HepG2 (cell line): ENCODE results near the gene PAFAH1B1. TPM values are rescaled to one million over a fixed set of nuclear protein-coding genes. Genes with fewer than 3 reads are reported as not detected.

Source experiments
- ATAC-seq: fragments of 200-7000 bp; cut with Tn5 transposase; 3 replicates; pipeline ENCODE4 v1.9.1; 2020; ENCODE audit warnings: mild to moderate bottlenecking, moderate library complexity
- BruUV-seq: library from RNA; stranded (reverse); fragments of 400-500 nt; replicated peaks from 2 replicates; lab custom pipeline; 2021; lab: Mats Ljungman, UMichigan
- CTCF ChIA-PET: fragments of 300-600 bp; formaldehyde crosslinking; extraction: SDS; loops from one replicate; lab custom pipeline; 2021; ENCODE audit warnings: low total read pairs, inconsistent platforms, low intra/inter-chr PET ratio; lab: Yijun Ruan, JAX
- POLR2A ChIA-PET: fragments of 350-600 bp; sonication (Branson Sonifier 250); formaldehyde crosslinking; loops from one replicate; lab custom pipeline; 2020; ENCODE audit warnings: antibody characterized with exemption, inconsistent platforms; lab: Yijun Ruan, JAX
- DNase-seq: peaks from one replicate; pipeline ENCODE4 v3.0.0-alpha.2; 2015; ENCODE audit warnings: low spot score
- FAIRE-seq: peaks from 3 replicates; lab custom pipeline; 2011; peaks lifted over from hg19 to GRCh38; lab: Jason Lieb, UNC
- H2AFZ ChIP-seq: one replicate; pipeline ENCODE4 v1.6.1; 2011; ENCODE audit warnings: low read length, inconsistent platforms
- H3K27ac ChIP-seq: fragments of 300-600 bp; 3 replicates; pipeline ENCODE4 v1.8.0; 2011; ENCODE audit warnings: mixed run types, mild to moderate bottlenecking, mixed read lengths, low read length, inconsistent platforms; ENCODE audit not compliant: insufficient read depth; ENCODE audit errors: extremely low read length
- H3K27me3 ChIP-seq, 2 experiments: fragments of 200-600 bp in 1 of 2; 2 replicates in 1 of 2; 3 replicates in 1 of 2; pipeline versions ENCODE4 v1.6.0 to v1.8.0; 2011; ENCODE audit warnings: low read length in 2 of 2, mild to moderate bottlenecking in 2 of 2, moderate library complexity in 2 of 2, inconsistent platforms in 1 of 2; ENCODE audit not compliant: insufficient read depth in 2 of 2, control insufficient read depth in 1 of 2
- H3K36me3 ChIP-seq, 2 experiments: fragments of 200-600 bp in 1 of 2; replicated peaks in 1 of 2; 2 replicates in 1 of 2; 3 replicates in 1 of 2; pipeline versions ENCODE4 v1.5.1 to v1.8.0; 2011; ENCODE audit warnings: low read length in 2 of 2, inconsistent platforms in 1 of 2; ENCODE audit not compliant: insufficient read depth in 2 of 2, control insufficient read depth in 1 of 2
- H3K4me1 ChIP-seq: 2 replicates; pipeline ENCODE4 v1.5.1; 2012; ENCODE audit warnings: low read length, inconsistent platforms; ENCODE audit not compliant: insufficient read depth
- H3K4me2 ChIP-seq: 2 replicates; pipeline ENCODE4 v1.6.0; 2011; ENCODE audit warnings: low read depth, low read length, inconsistent platforms
- H3K4me3 ChIP-seq, 3 experiments: fragments of 200-600 bp in 1 of 3; sonication (generic), shearing (Covaris generic) in 1 of 3; replicated peaks in 1 of 3; 2 replicates each; pipeline ENCODE4 v1.5.1; 2011 to 2016; ENCODE audit warnings: low read length in 3 of 3, inconsistent platforms in 2 of 3, low read depth in 2 of 3, mild to moderate bottlenecking in 2 of 3, control low read depth in 1 of 3, mixed read lengths in 1 of 3; ENCODE audit not compliant: insufficient read depth in 1 of 3
- H3K79me2 ChIP-seq: one replicate; pipeline ENCODE4 v1.6.1; 2011; ENCODE audit warnings: low read length, inconsistent platforms; ENCODE audit not compliant: insufficient read depth
- H3K9ac ChIP-seq: 2 replicates; pipeline ENCODE4 v1.6.0; 2011; ENCODE audit warnings: mild to moderate bottlenecking, low read depth, low read length, inconsistent platforms; ENCODE audit not compliant: insufficient read depth
- H3K9me3 ChIP-seq: 2 replicates; pipeline ENCODE4 v1.5.1; 2012; ENCODE audit warnings: mild to moderate bottlenecking, low read length
- H4K20me1 ChIP-seq: 2 replicates; pipeline ENCODE4 v1.6.0; 2011; ENCODE audit warnings: inconsistent platforms, mild to moderate bottlenecking, low read length, moderate library complexity; ENCODE audit not compliant: insufficient read depth
- ARID4A ChIP-seq: sonication (generic); formaldehyde crosslinking; IDR thresholded peaks from 2 replicates; pipeline ENCODE4 v1.5.0; 2020; ENCODE audit warnings: mild to moderate bottlenecking, missing genetic modification reagents, borderline replicate concordance
- CBX1 ChIP-seq: IDR thresholded peaks from one replicate; pipeline ENCODE4 v1.6.1; 2016; ENCODE audit warnings: antibody characterized with exemption, low read depth
- HDAC6 ChIP-seq: fragments of 200-600 bp; sonication (generic); IDR thresholded peaks from 2 replicates; pipeline ENCODE4 v1.7.0; 2017; ENCODE audit warnings: mild to moderate bottlenecking, antibody characterized with exemption, low read length, low read depth
- LRRFIP1 ChIP-seq: sonication (generic); formaldehyde crosslinking; conservative IDR thresholded peaks from 2 replicates; pipeline ENCODE4 v1.4.0; 2020; ENCODE audit warnings: missing genetic modification reagents
- MNT ChIP-seq: fragments of 450-650 bp; IDR thresholded peaks from 2 replicates; pipeline ENCODE4 v1.6.1; 2016
- ZNF234 ChIP-seq: sonication (generic); formaldehyde crosslinking; conservative IDR thresholded peaks from 2 replicates; pipeline ENCODE4 v1.5.1; 2020; ENCODE audit warnings: mild to moderate bottlenecking, missing genetic modification reagents
- WGBS: methylation state at CpG from one replicate; pipeline ENCODE4 v1.1.6; 2017; ENCODE audit warnings: low lambda C conversion rate; 5-methylcytosine and 5-hydroxymethylcytosine counted together
- in situ Hi-C: cut with HindIII; loops from 2 replicates; pipeline ENCODE4 v1.10.0; 2017; ENCODE audit warnings: low pct_unique_long_range_greater_than_20kb; ENCODE audit not compliant: extremely low pct_ligation_motif_present
- intact Hi-C: fragments of 100-400 bp; cut with micrococcal nuclease; formaldehyde crosslinking; loops from one replicate; pipeline ENCODE4 v1.10.0; 2022; ENCODE audit not compliant: unreplicated experiment
- polyA plus RNA-seq, 8 experiments: library from polyadenylated mRNA; depleted of rRNA in 3 of 8; stranded (reverse) in 7 of 8; unstranded in 1 of 8; fragments of >200 nt; fragmentation: Illumina TruSeq in 4 of 8; extraction: Trizol in 4 of 8; gene quantifications; 2 replicates each; pipeline versions ENCODE4 v1.2.1 to v1.2.3, GENCODE V29; 2011 to 2016; ENCODE audit warnings: low read depth in 4 of 8, missing spikeins in 1 of 8, mixed read lengths in 1 of 8; ENCODE audit not compliant: insufficient read depth in 1 of 8
- total RNA-seq, 5 experiments: library from RNA; depleted of rRNA; stranded (reverse); fragments of >200 nt; fragmentation: Illumina TruSeq; extraction: Trizol; gene quantifications; 2 replicates each; pipeline ENCODE4 v1.2.3, GENCODE V29; 2016; ENCODE audit warnings: low read depth in 1 of 5

The PAFAH1B1 gene
- total and polyA plus RNA-seq, 2 of the 13 experiments (the other 11 are each of a cell fraction or from before 2014, with no cell fraction given) = 46.0 to 64.9 TPM

GRCh38 chr17:2551493-2551892 lies 42.0 kb upstream of the PAFAH1B1 start (continued):
- TF ChIP-seq LRRFIP1 = no peak

GRCh38 chr17:2551928-2552327 lies 41.5 kb upstream of the PAFAH1B1 start:
- Histone ChIP-seq H3K79me2 (no peaks in the 10 kb centered on the region), H3K4me2 (peak overlapping the region; percentile 7), H3K36me3 (no peaks in the 10 kb centered on the region), H3K27ac (no peak overlapping the region), H4K20me1 (no peaks in the 10 kb centered on the region), H3K4me3 (no peak overlapping the region; a peak in 1 of 6 replicates), H3K27me3 (peaks cover 0 to 16% of the 10 kb centered on the region in 2 experiments; a peak in 3 of 5 replicates), H3K9me3 (no peaks in the 10 kb centered on the region), H3K9ac (no peak overlapping the region), H2AFZ (no peak overlapping the region), H3K4me1 (peaks cover 14% of the 10 kb centered on the region; the same call in 1 of the 2 replicates)
- FAIRE-seq (no peak), DNase-seq (no peak), ATAC-seq (no peak)
- no TSS peak for BruUV-seq
- in situ Hi-C loops (no loop called here), intact Hi-C loops (no loop called here)
- ChIA-PET POLR2A (no interaction called here), CTCF (no interaction called here)
- 33% methylated on average over 9 of the region's 9 CpGs for WGBS
- TF ChIP-seq CBX1 = no peak
- no peak for TF ChIP-seq ZNF234 (CRISPR knock-in tag)
- TF ChIP-seq MNT = no peak
- TF ChIP-seq HDAC6 = no peak
- TF ChIP-seq ARID4A (CRISPR knock-in tag) = no peak
